Glomerular visceral epithelial cell (primary cell): ENCODE measurements around the gene BANP.

Experiments used
- DNase-seq: peaks from one replicate; pipeline ENCODE4 v3.0.0-alpha.2; 2016; ENCODE audit errors: extremely low spot score

Gene BANP

GRCh38 chr16:87948735-87949070, 2.5 kb upstream of the BANP start:
- DNase-seq: no peak

- DNase-seq: no peak
These were observed 2.0 kb upstream of the BANP start for GRCh38 chr16:87949071-87949744.

GRCh38 chr16:87951552-87952538, 611 bp downstream of the BANP start:
- peak; percentile 22 for DNase-seq

GRCh38 chr16:87952751-87953150, 1.5 kb downstream of the BANP start:
- DNase-seq: no peak

- DNase-seq: no peak
These were observed 2.3 kb downstream of the BANP start for GRCh38 chr16:87953308-87954215.

- DNase-seq: no peak
These were observed 3.1 kb downstream of the BANP start for GRCh38 chr16:87954361-87954760.

- no peak for DNase-seq
These were observed 3.6 kb downstream of the BANP start for GRCh38 chr16:87954826-87955225.

GRCh38 chr16:87955302-87956097, 4.3 kb downstream of the BANP start:
- DNase-seq: no peak

GRCh38 chr16:87956098-87956364, 4.8 kb downstream of the BANP start:
- DNase-seq: no peak

- peak; percentile 24 for DNase-seq
These were observed 5.4 kb downstream of the BANP start for GRCh38 chr16:87956365-87957231.

GRCh38 chr16:87957296-87958094, 6.3 kb downstream of the BANP start:
- no peak for DNase-seq

GRCh38 chr16:87958632-87959031, 7.4 kb downstream of the BANP start:
- no peak for DNase-seq

GRCh38 chr16:87959391-87959990, 8.3 kb downstream of the BANP start:
- DNase-seq: no peak

GRCh38 chr16:87960296-87960695, 9.1 kb downstream of the BANP start:
- DNase-seq: no peak

- no peak for DNase-seq
These were observed 9.6 kb downstream of the BANP start for GRCh38 chr16:87960852-87961251.

GRCh38 chr16:87961623-87962022, 10.4 kb downstream of the BANP start:
- no peak for DNase-seq

GRCh38 chr16:87963400-87963799, 12.2 kb downstream of the BANP start:
- DNase-seq: peak; percentile 63

- DNase-seq: no peak
These were observed 12.9 kb downstream of the BANP start for GRCh38 chr16:87964049-87964659.

GRCh38 chr16:87965417-87965816, 14.2 kb downstream of the BANP start:
- DNase-seq: no peak
